GM12892 (cell line): ENCODE results near the gene DST.

Experiments
- DNase-seq: peaks from one replicate; pipeline ENCODE4 v3.0.0; 2011; ENCODE audit not compliant: insufficient read length
- FAIRE-seq: peaks from 2 replicates; lab custom pipeline; 2011; peaks lifted over from hg19 to GRCh38; lab: Jason Lieb, UNC
- POLR2A ChIP-seq: IDR thresholded peaks from 2 replicates; pipeline ENCODE4 v1.6.1; 2011; ENCODE audit warnings: low read depth, low read length, control low read depth
- POLR2AphosphoS5 ChIP-seq: IDR thresholded peaks from 2 replicates; pipeline ENCODE4 v1.6.1; 2011; ENCODE audit warnings: low read depth, low read length, control low read depth
- TAF1 ChIP-seq: IDR thresholded peaks from 2 replicates; pipeline ENCODE4 v1.6.1; 2011; ENCODE audit warnings: low read depth, mild to moderate bottlenecking, control low read depth, low read length, borderline replicate concordance

DST gene

DNA sequence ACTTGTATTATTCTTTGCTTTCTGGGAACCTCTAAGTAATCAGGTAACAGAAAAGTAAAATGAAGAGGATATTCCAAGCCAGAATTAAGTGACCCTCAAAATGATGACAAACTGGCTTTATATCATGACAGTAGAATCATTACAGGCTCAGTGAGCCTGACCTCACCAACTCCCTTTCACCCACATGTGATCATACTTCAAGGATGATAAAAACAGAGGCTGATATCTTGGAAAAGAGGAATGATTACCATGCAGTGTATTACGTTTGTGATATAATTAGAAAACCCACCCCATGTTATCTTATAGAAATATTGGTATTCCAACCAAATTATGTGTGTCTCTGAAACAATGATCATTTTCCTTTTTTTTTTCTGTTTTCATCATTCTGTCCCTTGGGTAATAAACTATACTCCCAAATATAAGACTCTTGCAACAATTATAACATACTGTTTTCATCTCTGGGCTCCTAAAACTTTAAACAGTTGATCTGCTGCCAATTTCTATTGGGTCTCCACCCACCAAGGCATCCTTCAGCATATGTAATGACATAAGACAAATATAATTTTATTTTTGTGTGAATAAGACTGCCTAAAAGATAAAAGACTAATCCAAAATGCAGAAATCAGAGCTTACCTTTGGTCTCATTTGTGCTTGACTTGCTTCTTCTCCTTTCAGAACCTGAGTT lies 115.7 kb downstream of the DST start:
- FAIRE-seq (no peak), DNase-seq (no peak)
- TF ChIP-seq POLR2A, result no peak
- TF ChIP-seq POLR2AphosphoS5, result no peak
- no peak for TF ChIP-seq TAF1

DNA sequence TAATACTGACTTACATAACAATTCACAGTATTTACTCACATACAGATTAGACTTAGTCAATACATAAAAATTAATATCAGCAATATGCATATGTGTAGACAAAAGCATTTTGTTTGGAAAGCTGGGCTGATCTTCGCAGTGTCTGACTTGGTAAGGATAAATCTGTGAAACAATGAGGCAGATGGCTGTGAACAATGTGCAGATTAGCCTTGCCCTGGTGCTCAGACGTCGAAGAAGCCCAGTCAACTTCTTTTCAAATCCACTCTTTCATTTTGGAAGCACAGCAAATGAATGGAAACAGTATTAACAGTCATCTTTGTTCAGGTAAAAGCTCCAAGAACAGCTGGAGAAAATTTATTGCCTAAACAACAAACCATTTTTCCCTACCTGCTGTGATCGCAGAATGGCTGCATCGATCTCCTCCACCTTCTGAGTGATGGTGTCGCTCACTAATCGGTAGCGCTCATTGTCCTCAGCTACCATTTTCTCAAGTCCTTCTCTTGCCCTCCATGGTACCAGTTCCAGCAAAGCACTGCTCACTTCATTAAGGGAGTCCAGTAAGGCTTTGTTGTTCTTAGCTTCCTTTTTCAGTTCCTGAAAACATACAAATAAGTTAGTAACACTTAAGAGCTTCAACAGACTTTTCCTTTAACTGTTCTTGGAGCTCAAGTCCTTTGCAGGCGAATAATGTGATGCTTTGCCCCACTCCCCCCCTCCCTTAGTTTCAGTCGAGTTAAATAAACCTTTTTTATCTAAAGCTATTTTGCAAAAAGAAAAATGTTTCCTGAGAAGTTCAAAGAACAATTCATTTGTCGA lies 116.5 kb downstream of the DST start:
- DNase-seq, result no peak
- FAIRE-seq, result peak; percentile 40
- TF ChIP-seq POLR2AphosphoS5, result no peak
- TF ChIP-seq POLR2A, result no peak

DNA sequence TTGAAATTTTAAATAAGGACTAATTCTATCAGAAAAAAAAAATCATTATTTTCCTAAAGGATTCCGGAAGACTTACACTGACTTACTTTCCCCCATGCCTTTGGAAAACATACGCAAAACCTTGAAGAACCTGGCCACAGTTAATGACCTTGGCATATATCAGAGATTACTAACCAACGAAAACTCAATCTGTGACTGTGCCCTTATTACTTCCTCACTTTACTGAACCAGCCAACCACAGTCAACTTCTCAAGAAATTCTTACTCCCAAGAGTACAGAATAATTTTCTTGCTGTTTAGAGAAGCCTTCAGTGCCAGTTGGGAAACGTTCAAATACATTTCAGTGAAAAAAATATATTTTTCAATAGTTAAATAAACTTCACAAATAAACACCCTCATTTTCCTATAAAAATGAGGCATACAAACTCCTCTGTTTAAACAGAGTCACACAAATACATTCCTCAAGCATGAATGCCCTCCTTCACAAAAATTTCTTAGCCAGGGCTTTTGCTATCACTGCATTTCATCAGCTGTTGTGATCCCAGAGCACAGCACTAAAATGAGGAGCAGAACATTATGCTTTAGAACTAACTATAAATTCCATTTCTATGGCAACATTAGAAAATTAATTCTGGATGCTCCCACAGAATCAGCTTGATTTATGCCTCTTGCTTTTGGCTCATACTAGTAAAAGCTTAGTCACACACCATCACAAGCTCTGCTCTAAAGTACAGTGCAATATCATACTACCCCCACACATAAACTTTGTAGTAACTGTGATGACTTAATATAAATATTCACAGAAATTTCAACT lies 117.6 kb downstream of the DST start:
- DNase-seq (no peak), FAIRE-seq (no peak)
- no peak for TF ChIP-seq TAF1
- TF ChIP-seq POLR2A, result no peak
- no peak for TF ChIP-seq POLR2AphosphoS5

DNA sequence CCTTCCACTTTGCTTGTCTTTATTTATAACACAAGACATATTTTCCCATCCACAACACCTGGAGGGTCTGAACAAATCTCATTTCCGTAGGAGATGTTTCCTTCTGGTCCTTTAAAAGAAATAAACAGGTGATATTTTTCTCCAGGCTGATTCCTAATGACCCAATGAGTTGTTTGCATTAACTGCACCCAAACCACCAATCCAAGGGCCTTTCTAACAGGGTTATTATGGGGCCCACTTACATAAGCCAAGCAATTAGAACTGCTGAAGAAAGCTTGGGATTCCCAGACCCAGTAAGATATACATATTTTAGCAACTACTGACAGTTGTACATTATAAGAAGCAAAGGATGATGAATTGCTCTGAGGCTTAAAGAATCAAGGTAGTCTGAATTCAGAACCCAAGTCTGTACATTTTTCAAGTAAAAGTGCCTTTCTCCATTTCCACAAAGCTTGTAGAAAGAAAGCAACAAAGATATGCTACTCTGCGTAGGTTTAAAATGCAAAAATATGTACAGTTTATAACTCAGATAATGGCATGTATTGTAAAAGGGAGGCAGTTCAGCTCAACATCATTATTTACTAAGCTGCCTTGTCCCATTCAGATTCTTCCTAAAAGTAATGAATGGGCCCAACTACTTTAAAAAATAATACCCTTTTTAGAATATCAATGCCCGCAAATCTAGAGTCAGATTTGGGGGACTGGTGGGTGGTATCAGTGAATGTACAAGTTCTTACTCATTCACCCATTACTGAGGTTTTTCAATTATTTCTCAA lies 120.0 kb downstream of the DST start:
- FAIRE-seq, result no peak
- no peak for DNase-seq
- TF ChIP-seq POLR2AphosphoS5 (no peak), POLR2A (no peak), TAF1 (no peak)

DNA sequence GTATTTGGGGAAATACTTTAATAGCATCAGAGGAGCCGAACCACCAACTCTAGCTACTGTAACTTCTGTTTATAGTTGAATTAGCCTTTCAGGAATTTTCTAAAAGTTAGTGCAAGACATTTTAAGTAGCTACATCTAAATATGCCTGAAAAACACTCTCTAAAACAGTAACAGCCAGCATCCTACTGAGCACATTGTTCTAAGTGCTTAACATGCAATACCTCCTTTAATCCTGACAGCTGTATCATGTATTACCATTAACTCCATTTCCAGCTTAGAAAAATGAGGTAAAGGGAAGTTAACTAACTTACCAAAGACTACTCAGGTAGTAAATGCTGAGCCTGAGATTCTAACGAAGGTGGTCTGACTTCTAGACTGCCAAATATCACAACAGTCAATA lies 120.7 kb downstream of the DST start:
- FAIRE-seq, result no peak

DNA sequence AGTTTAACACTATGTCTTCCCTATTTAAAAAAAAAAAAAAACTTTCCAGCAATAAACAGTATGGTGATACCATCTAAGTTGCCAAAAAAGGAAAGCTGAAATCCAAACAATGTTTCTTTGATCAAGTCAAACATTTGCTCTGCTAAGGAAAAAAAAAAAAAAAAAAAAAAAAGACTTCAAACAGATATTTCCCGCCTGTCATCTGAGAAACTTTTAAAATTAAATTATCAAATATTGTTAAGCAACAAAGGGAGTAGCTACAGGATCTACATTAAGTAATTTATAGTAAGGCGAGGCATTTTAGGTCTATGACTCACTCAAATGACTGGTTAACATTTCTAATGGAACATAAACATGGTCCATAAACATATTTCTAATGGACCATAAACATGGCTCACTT lies 121.2 kb downstream of the DST start:
- TF ChIP-seq TAF1, result no peak
- no peak for TF ChIP-seq POLR2A
- no peak for TF ChIP-seq POLR2AphosphoS5
- no peak for FAIRE-seq
- no peak for DNase-seq

More for the DNA sequence above, 120.7 kb downstream of the DST start:
- DNase-seq, result no peak
- TF ChIP-seq POLR2AphosphoS5, result no peak
- no peak for TF ChIP-seq POLR2A
- no peak for TF ChIP-seq TAF1

DNA sequence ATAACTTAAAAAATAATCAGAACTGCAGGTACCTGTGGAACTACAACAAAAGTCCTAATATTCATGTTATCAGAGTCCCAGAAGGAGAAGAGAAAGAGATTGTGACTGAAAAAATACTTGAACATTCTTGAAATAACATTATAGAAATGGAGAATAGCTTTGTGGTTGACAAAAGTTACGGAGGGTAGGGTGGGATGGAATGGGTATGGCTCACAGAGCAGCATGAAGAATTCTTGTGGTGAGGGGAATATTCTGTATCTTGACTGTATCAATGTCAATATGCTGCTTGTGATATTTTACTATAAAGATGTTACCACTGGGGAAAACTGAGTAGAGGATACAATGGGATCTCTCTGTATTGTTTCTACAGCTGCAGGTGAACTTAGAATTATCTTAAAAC lies 122.5 kb downstream of the DST start:
- TF ChIP-seq POLR2AphosphoS5, result no peak
- TF ChIP-seq TAF1, result no peak
- DNase-seq (no peak), FAIRE-seq (no peak)

DNA sequence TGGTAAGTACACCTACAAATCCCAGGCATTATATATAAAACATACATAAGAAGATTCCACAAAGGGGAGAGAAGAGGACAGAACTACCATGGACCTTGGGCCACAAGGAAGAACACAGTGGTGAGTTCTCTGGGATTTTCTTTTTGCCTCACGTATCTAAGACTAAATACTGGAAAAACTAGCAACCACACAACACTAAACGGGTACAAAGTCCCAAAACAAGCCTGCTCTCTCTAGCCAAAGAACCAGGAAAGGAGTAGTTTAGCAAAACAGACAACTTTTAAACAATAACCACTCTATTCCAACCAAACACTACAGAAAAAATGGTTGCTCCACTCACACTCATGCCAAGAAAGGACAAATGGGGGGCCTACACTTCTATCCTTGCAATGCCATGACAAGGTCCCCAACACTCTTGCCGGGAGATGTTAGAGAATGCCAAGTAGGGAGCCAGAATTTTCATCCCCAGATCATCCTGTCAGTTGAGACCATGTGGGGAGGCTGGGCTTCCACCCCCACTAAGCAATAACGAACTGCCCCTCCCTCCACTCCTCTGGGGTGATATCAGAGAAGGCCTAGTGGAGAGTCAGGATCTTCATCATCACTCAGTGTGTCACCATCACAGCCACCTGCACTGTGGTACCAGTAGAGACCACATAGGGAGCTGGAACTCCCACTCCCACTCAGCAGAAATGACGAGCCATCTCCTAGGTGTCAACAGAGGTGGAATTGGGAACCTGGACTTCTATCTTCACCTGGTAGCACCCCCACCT lies 123.5 kb downstream of the DST start:
- TF ChIP-seq POLR2AphosphoS5 (no peak), TAF1 (no peak), POLR2A (no peak)
- DNase-seq, result no peak
- no peak for FAIRE-seq

DNA sequence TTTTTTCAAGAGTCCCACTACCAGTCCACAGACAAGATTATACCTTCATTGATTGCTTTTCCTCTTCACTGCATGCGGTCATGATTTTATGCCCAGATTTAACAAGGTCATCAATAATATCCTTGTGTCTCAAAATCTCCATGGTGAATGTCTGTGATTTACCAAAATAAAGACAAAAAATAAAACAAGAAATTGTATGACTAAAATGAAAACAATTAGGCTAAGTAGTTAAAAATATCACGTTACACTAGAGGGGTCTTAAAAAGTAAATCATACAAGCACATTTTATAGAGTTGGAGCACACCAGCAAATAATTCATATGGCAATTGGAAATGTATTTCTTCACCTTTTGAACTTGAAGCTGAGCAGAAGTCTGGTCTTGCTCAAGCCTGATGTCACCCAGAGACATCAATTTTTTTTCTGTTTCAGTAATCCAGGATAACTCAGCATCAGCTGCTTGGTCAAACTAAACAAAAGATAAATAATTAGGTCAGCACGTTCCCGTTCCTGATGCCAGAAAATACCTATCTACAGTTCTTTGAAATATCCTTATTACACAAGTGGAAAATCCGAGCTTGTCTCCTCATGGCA lies 125.4 kb downstream of the DST start:
- TF ChIP-seq POLR2AphosphoS5, result no peak
- no peak for TF ChIP-seq POLR2A
- no peak for TF ChIP-seq TAF1
- DNase-seq (no peak), FAIRE-seq (peak; percentile 62)

DNA sequence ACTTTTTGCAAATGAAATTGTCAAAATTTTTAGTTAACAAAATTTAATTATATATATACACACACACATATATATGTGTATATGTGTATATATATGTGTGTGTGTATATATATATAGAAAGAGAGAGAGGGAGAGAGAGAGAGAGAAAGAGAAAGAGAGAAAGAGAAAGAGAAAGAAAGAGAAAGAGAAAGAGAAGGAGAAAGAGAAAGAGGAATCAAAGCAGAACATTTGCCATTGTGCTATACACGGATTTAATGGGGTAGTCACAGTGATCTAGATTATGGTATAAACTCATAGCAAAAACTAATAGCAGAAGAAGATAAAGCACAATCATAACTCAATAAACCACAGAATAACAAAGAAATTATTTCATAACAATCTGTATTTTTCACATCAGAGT lies 126.7 kb downstream of the DST start:
- DNase-seq (no peak), FAIRE-seq (no peak)
- TF ChIP-seq POLR2A (no peak), TAF1 (no peak), POLR2AphosphoS5 (no peak)
